Psoas muscle (tissue), 8 donors: Measurements from ENCODE around the gene SIK2. TPM values are rescaled to one million over a fixed set of nuclear protein-coding genes. Genes with fewer than 3 reads are reported as not detected.

Experiments used
- ATAC-seq, 4 donors: fragments of 200-7000 bp; cut with Tn5 transposase; one replicate each; pipeline ENCODE4 v1.9.1; 2020; ENCODE audit warnings: moderate library complexity in 3 of 4, mild to moderate bottlenecking in 2 of 4
- DNase-seq, 2 donors: peaks; one replicate each; pipeline ENCODE4 v3.0.0-alpha.2; 2020
- H3K27ac ChIP-seq: fragments of 200-600 bp; one replicate; pipeline ENCODE4 v1.8.0; 2022
- H3K27me3 ChIP-seq, 3 donors: fragments of 200-600 bp in 1 of 3; one replicate each; pipeline versions ENCODE4 v1.6.1 to v1.8.0; 2013 to 2022; ENCODE audit warnings: low read length in 2 of 3, mild to moderate bottlenecking in 2 of 3, moderate library complexity in 1 of 3; ENCODE audit not compliant: insufficient read depth in 3 of 3
- H3K36me3 ChIP-seq, 2 donors: fragments of 200-600 bp in 1 of 2; one replicate each; pipeline versions ENCODE4 v1.6.1 to v1.8.0; 2013 to 2022; ENCODE audit warnings: low read depth in 1 of 2, mild to moderate bottlenecking in 1 of 2, moderate library complexity in 1 of 2; ENCODE audit not compliant: insufficient read depth in 1 of 2
- H3K4me1 ChIP-seq: fragments of 200-600 bp; one replicate; pipeline ENCODE4 v1.8.0; 2022
- H3K4me3 ChIP-seq: fragments of 200-600 bp; one replicate; pipeline ENCODE4 v1.8.0; 2022; ENCODE audit warnings: mild to moderate bottlenecking
- H3K9me3 ChIP-seq: fragments of 200-600 bp; one replicate; pipeline ENCODE4 v1.8.0; 2022
- CTCF ChIP-seq: fragments of 200-600 bp; IDR thresholded peaks from one replicate; pipeline ENCODE4 v1.8.0; 2022; ENCODE audit warnings: antibody characterized with exemption
- WGBS, 3 donors: extraction: QIAGEN DNeasy Blood & Tissue Kit; methylation state at CpG; one replicate each; pipeline versions ENCODE4 v1.1.6 to v1.1.7; 2013; 5-methylcytosine and 5-hydroxymethylcytosine counted together
- intact Hi-C, 2 donors: fragments of 100-400 bp; cut with DNase I; formaldehyde crosslinking; loops; one replicate each; pipeline versions ENCODE4 v1.11.0 to v1.14.2; 2022
- polyA plus RNA-seq, 3 donors: library from polyadenylated mRNA; stranded (reverse); fragments of 200-250 nt; gene quantifications; one replicate each; pipeline ENCODE4 v1.2.3, GENCODE V29; 2013
- total RNA-seq, 4 donors: library from RNA; stranded (reverse); fragmentation: NEBNext Ultra II Directional in 2 of 4; extraction: Animal tissue kit (Norgen Biotek cat#: 25700) in 2 of 4; gene quantifications; one replicate each; pipeline versions ENCODE4 v1.2.1 to v1.2.4, GENCODE V29; 2021 to 2023
- donor health status: healthy with polysubstance abuse.
- donor health status: DM: no; HTN: no; CAD: no; lungs with moderate emphysema.
- donor health status: Bipolar disorder and iron deficiency.
- donor health status: healthy.
- donor health status: DM: yes; HTN: yes; CAD: no.
- donor health status: DM: no; HTN: no; CAD: no.
- donor health status: DM: no; HTN: no; CAD: no.
- donor health status: DM: yes; HTN: yes; CAD: no.

The SIK2 gene
- total and polyA plus RNA-seq, 7 donors: 9.0 to 69.6 (median 30.4) TPM

GRCh38 chr11:111603611-111604130 is 1.4 kb downstream of the SIK2 start:
- Histone ChIP-seq H3K27me3 (no peaks in the 10 kb centered on the region), H3K9me3 (no peaks in the 10 kb centered on the region), H3K4me3 (peak overlapping the region; percentile 82), H3K4me1 (peaks cover 27% of the 10 kb centered on the region), H3K36me3 (no peaks in the 10 kb centered on the region), H3K27ac (peak overlapping the region; percentile 94)
- TF ChIP-seq CTCF: no peak
- no peak for ATAC-seq
- intact Hi-C loops: loop anchor here (2.0 to 10.0 kb wide), 5 partner anchors 91 to 239 kb away; no protein-coding TSS in a partner anchor
- no peak for DNase-seq
- 13 to 14% (median 14%) methylated on average over 7 of the region's 7 CpGs for WGBS, 3 donors

- H3K27me3 ChIP-seq: no peaks in the 10 kb centered on the region
- H3K9me3 ChIP-seq: no peaks in the 10 kb centered on the region
- DNase-seq: no peak
- TF ChIP-seq CTCF: peak; percentile 55
- no peaks in the 10 kb centered on the region for H3K36me3 ChIP-seq
- no peak for ATAC-seq
- peak overlapping the region; percentile 82 for H3K4me3 ChIP-seq
- intact Hi-C loops: loop anchor here (5.0 to 10.0 kb wide), 4 partner anchors 90 to 238 kb away; no protein-coding TSS in a partner anchor
- 30 to 39% (median 35%) methylated on average over 9 of the region's 9 CpGs for WGBS, 3 donors
- peak overlapping the region; percentile 94 for H3K27ac ChIP-seq
- peaks cover 27% of the 10 kb centered on the region for H3K4me1 ChIP-seq
Measured at GRCh38 chr11:111604392-111605009, 2.3 kb downstream of the SIK2 start.

GRCh38 chr11:111605681-111606080 is 3.4 kb downstream of the SIK2 start:
- Histone ChIP-seq H3K4me1 (peaks cover 27% of the 10 kb centered on the region), H3K4me3 (peak overlapping the region; percentile 15), H3K36me3 (no peaks in the 10 kb centered on the region), H3K27ac (no peak overlapping the region), H3K9me3 (no peaks in the 10 kb centered on the region), H3K27me3 (no peaks in the 10 kb centered on the region)
- DNase-seq: no peak
- no peak for ATAC-seq
- TF ChIP-seq CTCF: no peak
- intact Hi-C loops: loop anchor here (10.0 kb wide), 2 partner anchors 89 to 129 kb away; no protein-coding TSS in a partner anchor
- 29 to 43% (median 30%) methylated on average over 4 of the region's 4 CpGs for WGBS, 3 donors

- no peak for TF ChIP-seq CTCF
- Histone ChIP-seq H3K9me3 (no peaks in the 10 kb centered on the region), H3K4me1 (peaks cover 34% of the 10 kb centered on the region), H3K27ac (no peak overlapping the region), H3K27me3 (no peaks in the 10 kb centered on the region), H3K4me3 (no peak overlapping the region), H3K36me3 (no peaks in the 10 kb centered on the region)
- no peak for DNase-seq
- ATAC-seq: no peak
- intact Hi-C loops: loop anchor here (10.0 kb wide), 2 partner anchors 88 to 128 kb away; no protein-coding TSS in a partner anchor
Measured at GRCh38 chr11:111606986-111607385, 4.7 kb downstream of the SIK2 start.
